AG04449 (cell line): Measurements from ENCODE around the gene CAMTA1.

ENCODE experiments used
- CTCF ChIA-PET: fragments of 350-600 bp; formaldehyde crosslinking; extraction: SDS; loops from one replicate; lab custom pipeline; 2021; ENCODE audit warnings: antibody characterized with exemption; lab: Yijun Ruan, JAX
- POLR2A ChIA-PET: fragments of 400-600, 350-600 bp; formaldehyde crosslinking; extraction: SDS; loops from one replicate; lab custom pipeline; 2020; ENCODE audit warnings: antibody characterized with exemption, inconsistent platforms; lab: Yijun Ruan, JAX
- DNase-seq: peaks from one replicate; pipeline ENCODE4 v3.0.0-alpha.2; 2010; ENCODE audit warnings: low read depth, low spot score
- H3K4me3 ChIP-seq: 2 replicates; pipeline ENCODE4 v1.5.1; 2011; ENCODE audit warnings: low read depth, mild to moderate bottlenecking, control low read depth, low read length
- CTCF ChIP-seq: IDR thresholded peaks from one replicate; pipeline ENCODE4 v1.5.1; 2011; ENCODE audit warnings: mild to moderate bottlenecking, moderate library complexity, low read length, control low read depth, inconsistent platforms; ENCODE audit not compliant: insufficient read depth; ENCODE audit errors: missing control alignments

The CAMTA1 gene

GRCh38 chr1:7680207-7680954 is 895.1 kb downstream of the CAMTA1 start:
- H3K4me3 ChIP-seq = peak overlapping the region; percentile 60
- DNase-seq = no peak
- no peak for TF ChIP-seq CTCF
- POLR2A ChIA-PET = interaction anchor here (1.0 to 1.2 kb wide), 2 partner anchors 12 to 91 kb away, joined by 3 to 4 read pairs; no protein-coding TSS in a partner anchor
- CTCF ChIA-PET = interaction anchor here (1.0 to 24.8 kb wide), 4 partner anchors 15 to 637 kb away, joined by 3 to 1214 read pairs (median 104); no protein-coding TSS in a partner anchor

GRCh38 chr1:7680955-7681268 is 895.7 kb downstream of the CAMTA1 start:
- ChIA-PET CTCF (interaction anchor here (1.4 to 24.8 kb wide), 3 partner anchors 15 to 638 kb away, joined by 3 to 1214 read pairs (median 205); no protein-coding TSS in a partner anchor), POLR2A (interaction anchor here (1.0 kb wide), 1 partner anchor 91 kb away, joined by 3 read pairs; no protein-coding TSS in a partner anchor)
- peak overlapping the region; percentile 60 for H3K4me3 ChIP-seq
- TF ChIP-seq CTCF = no peak
- DNase-seq = no peak

GRCh38 chr1:7681401-7681800 is 896.1 kb downstream of the CAMTA1 start:
- DNase-seq = no peak
- no peak overlapping the region for H3K4me3 ChIP-seq
- CTCF ChIA-PET = interaction anchor here (1.4 to 24.8 kb wide), 3 partner anchors 16 to 638 kb away, joined by 3 to 1214 read pairs (median 205); no protein-coding TSS in a partner anchor
- POLR2A ChIA-PET = interaction anchor here (1.0 kb wide), 1 partner anchor 90 kb away, joined by 3 read pairs; no protein-coding TSS in a partner anchor
- TF ChIP-seq CTCF = no peak

GRCh38 chr1:7683521-7683920 is 898.3 kb downstream of the CAMTA1 start:
- DNase-seq = no peak
- ChIA-PET POLR2A (no interaction called here), CTCF (interaction anchor here (11.4 to 24.8 kb wide), 2 partner anchors 18 to 67 kb away, joined by 205 to 1214 read pairs; no protein-coding TSS in a partner anchor)
- no peak for TF ChIP-seq CTCF
- H3K4me3 ChIP-seq = no peak overlapping the region

GRCh38 chr1:7684132-7684531 is 898.9 kb downstream of the CAMTA1 start:
- CTCF ChIA-PET = interaction anchor here (11.4 kb wide), 1 partner anchor 19 kb away, joined by 205 read pairs; no protein-coding TSS in a partner anchor
- POLR2A ChIA-PET = no interaction called here
- TF ChIP-seq CTCF = no peak
- DNase-seq = no peak
- no peak overlapping the region for H3K4me3 ChIP-seq

GRCh38 chr1:7684861-7685635 is 899.8 kb downstream of the CAMTA1 start:
- ChIA-PET POLR2A (no interaction called here), CTCF (interaction anchor here (3.8 to 11.4 kb wide), 2 partner anchors 16 to 20 kb away, joined by 14 to 205 read pairs; no protein-coding TSS in a partner anchor)
- no peak for DNase-seq
- H3K4me3 ChIP-seq = no peak overlapping the region
- TF ChIP-seq CTCF = no peak
